Thoracic aorta (tissue), 2 donors: ENCODE data around the gene PARVB. TPM values are rescaled to one million over a fixed set of nuclear protein-coding genes. Genes with fewer than 3 reads are reported as not detected.
"Not testable (repeated sequence)": the region's sequence is repeated elsewhere in the genome, so short reads cannot be mapped to it uniquely, and the experiment has no call there.

Experiments used
- ATAC-seq: fragments of 150-250 bp; one replicate; pipeline ENCODE4 v1.8.0; 2017; ENCODE audit warnings: low read depth; ENCODE audit not compliant: insufficient number of reproducible peaks, low FRiP score
- DNase-seq: peaks from one replicate; pipeline ENCODE4 v3.0.0-alpha.2; 2020; ENCODE audit warnings: low spot score
- H3K27ac ChIP-seq, 2 donors: fragments of 200-600 bp; sonication (generic); 1 replicate in 1 of 2; 2 replicates in 1 of 2; pipeline ENCODE4 v1.5.1; 2016; ENCODE audit warnings: mild to moderate bottlenecking in 2 of 2, moderate library complexity in 2 of 2
- H3K27me3 ChIP-seq: fragments of 200-600 bp; sonication (generic); replicated peaks from 2 replicates; pipeline ENCODE4 v1.6.0; 2016; ENCODE audit warnings: mild to moderate bottlenecking; ENCODE audit not compliant: insufficient read depth
- H3K36me3 ChIP-seq: fragments of 200-600 bp; sonication (generic); one replicate; pipeline ENCODE4 v1.5.1; 2016
- H3K4me1 ChIP-seq, 2 donors: fragments of 200-600 bp; sonication (generic); 1 replicate in 1 of 2; 2 replicates in 1 of 2; pipeline versions ENCODE4 v1.5.1 to v1.6.0; 2016; ENCODE audit warnings: low read depth in 2 of 2, mild to moderate bottlenecking in 1 of 2; ENCODE audit not compliant: control insufficient read depth in 1 of 2
- H3K4me3 ChIP-seq: fragments of 200-600 bp; sonication (generic); 2 replicates; pipeline ENCODE4 v1.5.1; 2016; ENCODE audit warnings: mild to moderate bottlenecking
- H3K9me3 ChIP-seq: fragments of 200-600 bp; sonication (generic); 2 replicates; pipeline ENCODE4 v1.5.1; 2016
- CTCF ChIP-seq: fragments of 200-600 bp; sonication (generic); IDR thresholded peaks from one replicate; pipeline ENCODE4 v1.5.1; 2019; ENCODE audit warnings: antibody characterized with exemption
- total RNA-seq, 2 donors: library from RNA; depleted of rRNA; stranded (reverse); fragments of >200 nt; gene quantifications; one replicate each; pipeline versions ENCODE4 v1.1.0 to v1.2.3, GENCODE V29; 2016

The PARVB gene
- total RNA-seq, 2 donors from 2014 or later, result 15.3 to 17.2 TPM

GRCh38 chr22:44049486-44050231 is 25.6 kb downstream of the PARVB start:
- DNase-seq (no peak), ATAC-seq (no peak)
- no peaks in the 10 kb centered on the region for H3K27me3 ChIP-seq
- no peak overlapping the region for H3K27ac ChIP-seq
- TF ChIP-seq CTCF, result no peak
- H3K4me3 ChIP-seq, result no peak overlapping the region
- H3K9me3 ChIP-seq, result no peaks in the 10 kb centered on the region
- H3K36me3 ChIP-seq, result no peaks in the 10 kb centered on the region
- H3K4me1 ChIP-seq, result no peaks in the 10 kb centered on the region

- Histone ChIP-seq H3K9me3 (no peaks in the 10 kb centered on the region), H3K36me3 (no peaks in the 10 kb centered on the region), H3K4me1 (no peaks in the 10 kb centered on the region), H3K4me3 (no peak overlapping the region), H3K27ac (no peak overlapping the region), H3K27me3 (no peaks in the 10 kb centered on the region)
- ATAC-seq, result no peak
- TF ChIP-seq CTCF, result no peak
- no peak for DNase-seq
Observed at GRCh38 chr22:44050766-44051355, 26.8 kb downstream of the PARVB start.

GRCh38 chr22:44051358-44051757 is 27.3 kb downstream of the PARVB start:
- H3K4me1 ChIP-seq, result no peaks in the 10 kb centered on the region
- DNase-seq (no peak), ATAC-seq (no peak)
- no peak overlapping the region for H3K27ac ChIP-seq
- TF ChIP-seq CTCF, result no peak
- no peaks in the 10 kb centered on the region for H3K9me3 ChIP-seq
- H3K27me3 ChIP-seq, result no peaks in the 10 kb centered on the region
- H3K36me3 ChIP-seq, result no peaks in the 10 kb centered on the region
- H3K4me3 ChIP-seq, result no peak overlapping the region

GRCh38 chr22:44051961-44052360 is 27.9 kb downstream of the PARVB start:
- H3K4me1 ChIP-seq, result no peaks in the 10 kb centered on the region
- no peaks in the 10 kb centered on the region for H3K9me3 ChIP-seq
- ATAC-seq, result no peak
- DNase-seq, result no peak
- no peaks in the 10 kb centered on the region for H3K36me3 ChIP-seq
- H3K27ac ChIP-seq, result no peak overlapping the region
- no peak for TF ChIP-seq CTCF
- H3K27me3 ChIP-seq, result no peaks in the 10 kb centered on the region
- no peak overlapping the region for H3K4me3 ChIP-seq

- no peak for TF ChIP-seq CTCF
- H3K4me1 ChIP-seq, result peaks cover 0 to 9% of the 10 kb centered on the region in 2 donors
- no peaks in the 10 kb centered on the region for H3K36me3 ChIP-seq
- DNase-seq (no peak), ATAC-seq (no peak)
- peaks cover 8% of the 10 kb centered on the region for H3K9me3 ChIP-seq
- H3K27ac ChIP-seq, result no peak overlapping the region
- H3K27me3 ChIP-seq, result no peaks in the 10 kb centered on the region
- H3K4me3 ChIP-seq, result no peak overlapping the region
Observed at GRCh38 chr22:44055805-44056204, 31.7 kb downstream of the PARVB start.

GRCh38 chr22:44056649-44057048 is 32.5 kb downstream of the PARVB start:
- not testable (repeated sequence) for H3K4me3 ChIP-seq, H3K27ac ChIP-seq

More at GRCh38 chr22:44056649-44057048, 32.5 kb downstream of the PARVB start:
- not testable (repeated sequence) for H3K9me3 ChIP-seq, H3K36me3 ChIP-seq, ATAC-seq, DNase-seq, H3K27me3 ChIP-seq, H3K4me1 ChIP-seq
